ENCODE measurements around the gene ADCK2.
"Not testable (repeated sequence)": the region's sequence is repeated elsewhere in the genome, so short reads cannot be mapped to it uniquely, and the experiment has no call there.

The ADCK2 gene

DNA sequence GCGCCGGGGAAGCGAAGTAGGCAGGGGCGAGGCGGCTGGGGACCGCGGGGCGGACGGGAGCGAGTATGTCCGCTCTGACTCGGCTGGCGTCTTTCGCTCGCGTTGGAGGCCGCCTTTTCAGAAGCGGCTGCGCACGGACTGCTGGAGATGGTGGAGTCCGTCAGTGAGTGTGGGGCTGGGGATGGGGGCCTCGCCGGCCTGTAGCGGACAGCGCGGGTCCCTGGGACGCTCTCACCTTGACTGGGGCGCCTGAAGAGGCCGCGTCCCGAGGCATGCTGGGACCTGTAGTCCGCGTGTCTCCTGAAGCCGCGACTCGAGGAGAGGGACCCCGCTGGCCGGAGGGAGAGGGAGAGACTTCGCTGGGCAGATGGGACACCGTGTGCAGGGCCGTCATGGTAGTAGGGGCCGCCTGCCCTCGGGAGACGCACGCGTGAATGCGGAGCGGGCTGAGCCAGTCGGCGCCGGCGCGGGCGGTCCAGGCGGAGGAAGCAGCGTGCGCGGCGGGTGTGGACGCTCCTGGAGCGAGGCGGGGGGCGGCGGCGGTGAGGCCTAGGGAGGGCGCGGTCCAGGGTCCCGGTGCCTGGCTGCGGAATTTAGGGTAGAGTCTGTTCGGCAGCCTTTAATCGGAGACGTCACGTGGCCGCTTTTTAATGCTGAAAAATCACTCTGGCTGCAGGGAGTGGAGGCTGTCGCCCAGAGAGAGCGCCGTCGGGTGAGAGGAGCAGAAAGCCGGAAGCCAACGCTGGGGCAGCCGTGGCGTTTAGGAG lies 24.1 kb downstream of the ADCK2 start, which contains the start of gene NDUFB2:
TSS of gene NDUFB2 (plus strand) at position 29 of the 767 bp plus-strand sequence. CDS start at position 66, 37 bp downstream.
- peak; percentile 75 for DNase-seq

DNA sequence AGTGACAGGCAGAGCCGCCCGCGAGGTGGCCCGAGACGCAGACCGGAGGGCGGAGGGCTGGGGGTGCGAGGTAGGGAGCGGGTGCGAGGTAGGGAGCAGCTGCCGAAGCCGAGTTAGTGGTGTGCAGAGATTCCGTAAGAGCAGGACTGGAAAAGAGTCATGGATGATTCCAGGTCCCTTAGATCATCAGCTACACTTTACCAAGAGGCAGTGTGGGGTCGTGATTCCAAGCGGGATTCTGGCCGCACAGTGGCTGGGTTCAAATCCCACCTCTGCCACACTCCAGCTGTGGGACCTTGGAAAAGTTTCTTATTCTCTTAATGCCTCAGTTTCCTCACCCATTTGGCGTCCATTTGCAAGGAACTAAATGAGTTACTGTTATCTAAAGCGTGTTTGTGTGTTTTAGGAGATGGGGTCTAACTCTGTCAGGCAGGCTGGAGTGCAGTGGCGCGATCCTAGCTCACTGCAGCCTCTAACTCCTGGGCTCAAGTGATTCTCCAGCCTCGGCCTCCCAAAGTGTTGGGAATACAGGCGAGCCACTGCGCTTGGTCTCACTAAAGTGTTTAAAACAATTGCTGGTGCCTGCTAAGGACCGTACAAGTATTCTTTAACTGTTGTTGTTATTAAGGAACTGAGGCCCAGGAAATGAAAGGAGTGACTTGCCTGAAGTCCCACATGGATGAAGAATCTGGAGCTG lies 24.9 kb downstream of the ADCK2 start:
- DNase-seq: no peak

DNA sequence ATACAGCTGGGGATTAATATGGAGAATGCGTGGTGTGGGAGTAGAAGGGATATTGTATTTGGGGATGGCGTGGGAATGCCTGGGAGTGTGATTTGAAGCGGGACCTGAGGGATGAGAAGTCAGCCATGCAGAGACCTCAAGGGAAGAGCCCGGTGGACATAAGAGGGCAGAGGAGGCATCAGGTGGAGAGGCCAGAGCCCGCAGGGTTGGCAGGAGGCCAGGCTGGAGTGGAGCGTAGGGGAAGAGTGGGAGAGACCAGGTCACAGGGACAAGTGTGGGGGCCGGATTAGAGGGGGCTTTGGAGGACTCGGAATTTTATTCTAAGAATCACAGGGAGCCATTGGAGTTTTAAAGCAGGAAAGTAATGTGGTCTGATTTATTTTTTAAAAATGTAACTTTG lies 25.7 kb downstream of the ADCK2 start:
- DNase-seq: no peak

DNA sequence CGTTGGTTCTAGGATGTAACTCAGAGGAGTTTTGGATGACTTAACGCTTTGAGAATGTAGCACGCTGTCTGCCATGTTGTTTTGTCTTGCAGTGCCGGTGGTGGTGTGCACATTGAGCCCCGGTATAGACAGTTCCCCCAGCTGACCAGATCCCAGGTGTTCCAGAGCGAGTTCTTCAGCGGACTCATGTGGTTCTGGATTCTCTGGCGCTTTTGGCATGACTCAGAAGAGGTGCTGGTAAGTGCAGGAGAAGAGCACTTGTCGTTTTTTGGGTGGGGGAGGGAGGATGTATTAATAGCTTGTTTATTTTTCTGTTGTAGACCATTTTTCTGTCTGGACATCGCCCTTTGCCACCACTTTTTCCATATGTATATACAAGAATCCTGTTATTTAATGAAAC lies 30.0 kb downstream of the ADCK2 start:
- DNase-seq: no peak

DNA sequence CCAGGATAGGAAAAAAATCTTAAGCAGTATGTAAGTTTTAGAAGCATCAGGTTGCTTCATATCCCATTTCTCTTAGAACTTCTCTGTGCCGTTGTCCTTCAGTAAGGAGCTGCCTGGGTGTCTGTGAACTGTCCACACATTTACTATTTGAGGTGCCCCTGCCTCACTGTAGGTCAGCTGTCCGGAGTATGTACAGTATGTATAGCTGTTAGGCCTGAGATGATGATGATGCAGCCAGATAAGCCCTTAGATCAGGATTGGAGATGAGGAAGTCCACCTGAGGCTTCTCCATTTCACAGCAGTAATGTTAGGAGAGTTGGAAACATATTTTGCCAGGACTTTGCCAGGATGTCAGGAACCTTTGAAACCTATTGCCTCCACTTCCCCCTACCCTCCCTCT lies 31.5 kb downstream of the ADCK2 start:
- no peak for DNase-seq

DNA sequence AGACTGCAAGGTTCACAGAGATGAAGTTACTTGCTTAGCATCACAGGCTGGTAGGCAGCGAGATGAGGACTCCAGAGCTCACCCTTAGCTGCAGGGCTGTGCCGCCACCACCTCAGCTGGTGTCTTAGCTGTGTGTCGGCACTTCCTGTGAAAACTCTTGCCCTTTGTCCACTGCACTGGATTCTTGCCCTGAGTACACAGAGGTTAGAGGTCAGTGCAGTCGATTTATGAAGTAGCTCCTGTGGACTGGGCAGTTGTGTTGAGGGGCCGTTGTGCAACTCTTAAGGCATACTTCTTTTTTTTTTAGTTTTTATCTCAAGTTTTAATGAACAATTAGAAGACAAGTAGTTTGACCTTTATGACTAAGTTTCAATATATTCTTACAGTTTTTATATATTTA lies 34.4 kb downstream of the ADCK2 start:
- DNase-seq: no peak

DNA sequence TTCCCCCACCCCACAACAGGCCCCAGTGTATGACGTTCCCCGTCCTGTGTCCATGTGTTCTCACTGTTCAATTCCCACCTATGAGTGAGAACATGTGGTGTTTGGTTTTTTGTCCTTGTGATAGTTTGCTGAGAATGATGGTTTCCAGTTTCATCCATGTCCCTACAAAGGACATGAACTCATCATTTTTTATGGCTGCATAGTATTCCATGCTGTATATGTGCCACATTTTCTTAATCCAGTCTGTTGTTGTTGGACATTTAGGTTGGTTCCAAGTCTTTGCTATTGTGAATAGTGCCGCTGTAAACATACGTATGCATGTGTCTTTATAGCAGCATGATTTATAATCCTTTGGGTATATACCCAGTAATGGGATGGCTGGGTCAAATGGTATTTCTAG lies 36.0 kb downstream of the ADCK2 start:
- DNase-seq: not testable (repeated sequence)

DNA sequence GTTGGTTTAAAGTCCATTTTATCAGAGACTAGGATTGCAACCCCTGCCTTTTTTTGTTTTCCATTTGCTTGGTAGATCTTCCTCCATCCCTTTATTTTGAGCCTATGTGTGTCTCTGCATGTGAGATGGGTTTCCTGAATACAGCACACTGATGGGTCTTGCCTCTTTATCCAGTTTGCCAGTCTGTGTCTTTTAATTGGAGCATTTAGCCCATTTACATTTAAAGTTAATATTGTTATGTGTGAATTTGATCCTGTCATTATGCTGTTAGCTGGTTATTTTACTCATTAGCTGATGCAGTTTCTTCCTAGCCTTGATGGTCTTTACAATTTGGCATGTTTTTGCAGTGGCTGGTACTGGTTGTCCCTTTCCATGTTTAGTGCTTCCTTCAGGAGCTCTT lies 39.6 kb downstream of the ADCK2 start:
- DNase-seq: not testable (repeated sequence)

DNA sequence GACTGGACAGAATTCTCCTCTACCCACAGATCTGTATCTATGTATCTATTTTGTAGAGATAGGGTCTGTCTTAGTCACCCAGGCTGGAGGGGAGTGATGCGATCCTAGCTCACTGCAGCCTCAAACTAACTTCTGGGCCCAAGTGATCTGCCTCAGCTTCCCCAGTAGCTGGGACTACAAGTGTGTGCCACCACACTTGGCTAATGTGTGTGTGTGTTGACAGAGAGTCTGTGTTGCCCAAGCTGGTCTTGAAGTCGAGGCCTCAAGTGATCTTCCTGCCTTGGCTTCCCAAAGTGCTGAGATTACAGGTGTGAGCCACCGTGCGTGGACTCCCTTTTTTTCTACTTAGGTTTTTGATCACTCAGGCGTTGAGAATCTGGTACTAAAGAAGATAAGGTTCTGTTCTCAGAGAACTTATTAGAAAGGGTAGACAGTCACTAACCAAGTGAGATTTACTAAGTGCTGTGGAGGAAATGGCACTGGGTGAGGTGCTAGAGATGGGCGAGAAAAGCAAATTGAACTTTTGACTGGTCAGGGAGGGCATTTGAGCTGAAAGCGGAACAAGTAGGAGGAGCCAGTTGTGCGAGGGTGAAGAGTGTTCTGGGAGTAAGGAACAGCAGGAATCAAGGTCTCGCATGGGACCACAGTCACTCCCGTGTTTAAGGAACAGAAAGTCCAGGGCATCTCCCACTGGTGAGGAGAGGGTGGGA lies 41.7 kb downstream of the ADCK2 start:
- no peak for DNase-seq

DNA sequence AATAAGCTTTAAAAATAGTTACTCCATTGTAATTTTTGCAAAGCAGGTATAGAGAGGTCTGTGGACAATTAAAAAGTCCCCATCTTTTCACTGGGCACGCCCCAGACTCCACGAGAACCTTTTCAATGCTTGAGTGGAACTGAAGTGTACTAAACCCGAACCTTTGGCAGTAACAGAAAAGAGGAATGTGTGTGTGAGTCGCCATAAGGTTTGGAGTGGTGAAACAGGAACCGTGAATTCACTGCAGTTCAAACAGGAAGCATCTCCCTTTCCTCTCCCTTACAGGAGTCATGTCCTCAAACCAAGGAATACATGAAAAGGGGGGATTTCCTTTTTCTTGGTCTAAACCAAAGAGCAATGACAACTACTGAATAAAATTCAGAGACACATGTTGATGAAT lies 47.0 kb downstream of the ADCK2 start:
- no peak for DNase-seq

DNA sequence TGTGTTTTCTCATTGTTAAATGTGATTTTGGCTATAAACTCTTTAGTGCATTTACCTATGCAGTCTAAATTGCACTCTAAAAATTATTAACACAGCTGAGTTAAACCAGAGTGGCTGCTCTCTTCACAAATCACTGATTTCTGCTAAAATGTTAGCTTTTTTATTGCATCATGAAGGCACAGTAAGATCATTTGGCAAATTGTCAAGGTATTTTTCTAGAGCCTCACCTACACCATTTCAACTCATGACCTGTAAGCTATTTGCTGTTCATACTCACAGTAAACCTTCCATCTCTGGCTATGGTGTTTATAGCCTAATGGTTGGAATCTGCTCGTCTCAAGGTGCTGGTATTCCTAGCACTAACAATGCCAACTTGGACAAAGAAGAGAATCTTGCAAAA lies 49.5 kb downstream of the ADCK2 start:
- no peak for DNase-seq

DNA sequence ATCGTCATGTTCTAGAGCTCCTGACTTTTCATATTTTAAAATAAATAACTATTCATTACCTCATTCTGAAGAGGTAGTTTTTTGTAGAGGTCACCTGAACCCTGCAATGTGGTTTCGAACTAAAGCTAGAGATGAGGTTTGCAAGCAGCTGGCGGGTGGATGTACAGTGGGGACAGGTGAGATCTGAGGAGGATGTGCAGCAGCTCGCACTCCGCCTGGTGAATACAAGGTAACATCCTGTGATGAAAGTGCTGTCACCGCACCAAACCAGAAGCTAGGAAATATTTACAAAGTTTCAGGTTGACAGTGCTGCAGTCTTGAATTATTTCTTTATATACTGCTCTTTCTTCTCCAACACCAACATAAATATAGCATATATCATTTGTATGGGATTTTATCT lies 50.3 kb downstream of the ADCK2 start:
- no peak for DNase-seq

DNA sequence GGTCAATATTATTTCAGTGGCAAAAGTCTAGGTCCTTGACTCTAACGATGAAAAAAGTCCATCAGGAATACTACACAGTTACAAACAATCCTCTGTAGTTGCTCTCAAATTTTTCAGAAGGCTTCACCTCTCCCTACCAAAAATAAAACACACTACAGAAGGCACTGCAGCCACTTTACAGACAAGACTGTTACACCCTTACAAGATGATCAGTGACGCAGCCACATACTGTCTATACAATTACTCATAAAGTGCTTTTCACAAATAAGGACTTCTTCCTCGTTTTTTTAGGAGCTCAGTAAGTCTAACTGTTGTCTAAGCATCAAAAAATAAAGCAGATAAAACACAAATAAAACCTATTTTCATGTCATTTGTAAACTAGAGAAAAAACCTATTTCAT lies 50.8 kb downstream of the ADCK2 start:
- no peak for DNase-seq

DNA sequence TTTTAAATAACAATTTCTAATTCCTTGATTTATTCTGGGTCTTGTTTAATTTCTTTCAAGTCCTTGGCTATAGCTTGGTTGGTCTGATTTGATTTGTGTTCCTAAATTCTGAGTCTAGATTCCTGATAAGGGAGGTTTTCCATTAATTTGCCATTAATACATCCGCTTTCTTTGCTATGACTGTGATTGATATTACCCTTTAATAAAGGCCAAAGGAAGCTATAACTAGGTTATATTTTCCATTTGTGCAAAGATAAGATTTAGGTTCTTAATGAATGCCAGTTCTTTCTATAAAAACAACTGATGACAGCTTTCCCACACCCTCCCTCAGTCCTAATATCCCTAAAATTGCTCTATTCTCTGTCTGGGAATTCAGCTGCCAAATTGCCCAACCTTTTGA lies 52.0 kb downstream of the ADCK2 start:
- DNase-seq: no peak

DNA sequence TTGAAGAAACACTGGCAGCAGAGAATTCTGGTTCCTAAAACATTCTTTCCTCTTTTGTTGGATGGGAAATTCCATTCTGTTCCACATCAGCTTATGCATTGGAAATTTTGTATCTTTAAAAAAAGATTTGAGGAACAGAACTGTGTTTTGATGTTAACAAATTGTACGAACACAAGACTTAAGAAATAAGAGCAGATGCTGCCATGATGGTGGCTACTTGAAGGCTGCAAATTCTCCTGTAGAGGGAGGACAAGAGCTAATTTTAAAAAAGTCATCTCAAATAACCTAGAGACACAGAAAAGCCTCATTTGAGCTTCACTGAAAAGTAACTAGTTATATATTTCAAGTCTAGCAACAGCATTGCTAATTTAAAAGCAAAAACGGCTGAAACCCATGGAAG lies 53.5 kb downstream of the ADCK2 start:
- DNase-seq: no peak

DNA sequence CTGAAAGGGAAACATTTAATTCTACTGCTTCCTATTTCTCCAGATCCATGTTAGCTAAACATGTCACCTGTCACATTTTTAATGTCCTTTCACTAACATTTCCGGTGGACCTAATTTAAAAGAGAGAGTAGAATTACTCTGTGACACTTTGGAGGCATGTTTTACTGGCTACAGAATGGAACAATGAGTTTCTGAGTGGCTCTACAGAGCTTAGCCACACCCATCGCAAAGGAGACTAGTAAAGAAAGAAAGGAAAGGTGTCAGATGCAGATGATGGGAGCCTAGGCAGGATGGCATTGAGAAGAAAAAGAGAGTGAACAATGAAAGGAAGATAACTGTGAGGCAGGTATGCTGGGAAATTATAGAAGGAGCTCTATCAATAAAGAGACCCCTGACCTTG lies 59.7 kb downstream of the ADCK2 start:
- DNase-seq: no peak

DNA sequence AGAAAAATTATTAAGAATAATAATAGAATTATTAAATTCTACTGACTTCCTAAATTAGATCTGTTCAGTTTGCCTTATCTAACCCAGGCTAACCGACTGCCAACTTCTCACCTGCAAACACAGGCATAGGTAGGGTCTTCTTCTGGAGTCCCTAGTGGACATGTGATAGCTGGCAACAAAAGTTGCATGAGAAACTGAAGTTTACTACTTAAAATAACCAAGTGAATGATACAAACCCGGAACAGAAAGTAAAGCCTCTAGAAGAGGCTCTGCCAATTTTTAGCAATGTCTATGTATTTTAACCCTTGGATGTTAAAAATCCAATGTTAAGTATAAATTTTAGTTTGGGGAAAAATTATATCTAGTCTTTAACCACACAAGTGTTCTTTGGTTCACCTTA lies 61.4 kb downstream of the ADCK2 start:
- DNase-seq: no peak

DNA sequence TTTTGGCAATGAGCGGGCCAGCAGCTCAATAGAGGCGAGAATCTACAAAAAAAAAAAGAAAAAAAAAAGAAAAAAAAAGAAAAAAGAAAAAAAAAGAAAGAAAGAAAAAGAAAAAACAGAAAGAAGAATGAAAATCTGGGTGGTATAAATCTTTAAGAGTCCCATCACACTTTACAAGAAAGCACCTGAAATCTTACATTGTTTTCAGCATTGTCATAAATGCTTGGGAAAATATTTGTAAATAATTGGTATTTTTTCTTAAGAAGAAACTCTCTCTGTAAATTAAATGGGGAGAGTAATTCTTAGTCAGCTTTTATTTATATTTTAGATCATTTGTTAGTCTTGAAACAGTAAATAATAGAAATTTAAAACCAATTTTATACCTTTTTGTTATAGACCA lies 62.0 kb downstream of the ADCK2 start:
- DNase-seq: no peak

DNA sequence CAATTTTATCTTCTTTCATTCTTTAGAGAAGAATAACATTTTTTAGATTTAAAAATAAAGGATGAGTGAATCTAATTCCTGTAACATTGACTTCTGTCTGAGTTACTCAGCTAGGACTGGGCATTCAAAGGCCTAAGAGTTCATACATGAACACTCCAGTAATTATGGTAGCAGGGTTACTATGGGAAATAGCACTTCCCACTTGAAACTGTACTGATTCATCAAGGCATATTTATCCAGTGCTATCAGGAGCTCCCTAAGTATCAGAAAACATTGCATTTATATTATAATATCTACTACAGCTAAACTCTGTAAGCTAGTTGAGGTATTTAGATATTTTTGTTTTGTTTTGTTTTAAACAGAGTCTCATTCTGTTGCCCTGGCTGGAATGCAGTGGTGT lies 65.5 kb downstream of the ADCK2 start:
- no peak for DNase-seq

DNA sequence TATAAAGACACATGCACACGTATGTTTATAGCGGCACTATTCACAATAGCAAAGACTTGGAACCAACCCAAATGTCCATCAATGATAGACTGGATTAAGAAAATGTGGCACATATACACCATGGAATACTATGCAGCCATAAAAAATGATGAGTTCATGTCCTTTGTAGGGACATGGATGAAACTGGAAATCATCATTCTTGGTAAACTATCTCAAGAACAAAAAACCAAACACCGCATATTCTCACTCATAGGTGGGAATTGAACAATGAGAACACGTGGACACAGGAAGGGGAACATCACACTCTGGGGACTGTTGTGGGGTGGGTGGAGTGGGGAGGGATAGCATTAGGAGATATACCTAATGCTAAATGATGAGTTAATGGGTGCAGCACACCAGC lies 70.5 kb downstream of the ADCK2 start:
- not testable (repeated sequence) for DNase-seq

DNA sequence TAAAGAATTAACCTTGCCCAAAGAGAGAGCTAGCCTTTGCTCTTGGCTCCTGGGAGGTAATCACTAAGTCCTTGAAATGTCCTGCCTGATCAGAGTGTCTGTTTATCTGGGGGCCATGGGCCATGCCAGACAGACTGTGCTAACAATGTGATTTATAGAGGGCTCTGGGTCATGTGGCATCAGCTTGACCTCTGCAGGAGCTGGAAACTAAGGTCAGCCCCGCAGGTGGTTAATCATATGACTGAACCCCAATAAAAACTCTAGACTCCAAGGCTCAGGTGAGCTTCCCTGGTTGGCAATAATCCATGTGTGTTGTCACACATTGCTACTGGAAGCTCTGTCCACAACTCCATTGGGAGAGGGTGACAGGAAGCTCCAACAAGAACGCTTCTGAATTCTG lies 71.3 kb downstream of the ADCK2 start:
- DNase-seq: no peak

All from T1000 (cell line).